BLaER1 (cell line): ENCODE data around the gene MEMO1.
"Not testable (repeated sequence)": the region's sequence is repeated elsewhere in the genome, so short reads cannot be mapped to it uniquely, and the experiment has no call there.

Experiments
- H3K27ac ChIP-seq: shearing (Covaris generic); formaldehyde crosslinking; 2 replicates; pipeline ENCODE4 v1.8.1; 2022
- H3K27me3 ChIP-seq: shearing (Covaris generic); formaldehyde crosslinking; 2 replicates; pipeline ENCODE4 v1.8.1; 2022
- H3K36me3 ChIP-seq: shearing (Covaris generic); formaldehyde crosslinking; 2 replicates; pipeline ENCODE4 v1.8.1; 2022
- H3K4me1 ChIP-seq: shearing (Covaris generic); formaldehyde crosslinking; 2 replicates; pipeline ENCODE4 v1.8.1; 2022
- H3K4me2 ChIP-seq: shearing (Covaris generic); formaldehyde crosslinking; 2 replicates; pipeline ENCODE4 v1.8.1; 2022
- H3K4me3 ChIP-seq: shearing (Covaris generic); formaldehyde crosslinking; 2 replicates; pipeline ENCODE4 v1.8.1; 2022
- H3K9ac ChIP-seq: shearing (Covaris generic); formaldehyde crosslinking; 2 replicates; pipeline ENCODE4 v1.8.1; 2022
- H3K9me3 ChIP-seq: shearing (Covaris generic); formaldehyde crosslinking; 2 replicates; pipeline ENCODE4 v1.8.1; 2022
- H4K20me1 ChIP-seq: shearing (Covaris generic); formaldehyde crosslinking; 2 replicates; pipeline ENCODE4 v1.8.1; 2022
- Cebpa-rat ChIP-seq: shearing (Covaris generic); IDR thresholded peaks from 2 replicates; pipeline ENCODE4 v1.8.1; 2022

The MEMO1 gene

GRCh38 chr2:32012872-32013271, 2.1 kb upstream of the MEMO1 start:
- Histone ChIP-seq H3K4me3 (no peak overlapping the region), H3K4me2 (no peak overlapping the region), H3K27ac (no peak overlapping the region), H3K4me1 (peaks cover 17% of the 10 kb centered on the region), H3K27me3 (no peaks in the 10 kb centered on the region), H3K36me3 (peaks cover 16% of the 10 kb centered on the region; the same call in 1 of the 2 replicates), H4K20me1 (peaks cover 20% of the 10 kb centered on the region), H3K9me3 (no peaks in the 10 kb centered on the region), H3K9ac (no peak overlapping the region)
- no peak for TF ChIP-seq Cebpa-rat

DNA sequence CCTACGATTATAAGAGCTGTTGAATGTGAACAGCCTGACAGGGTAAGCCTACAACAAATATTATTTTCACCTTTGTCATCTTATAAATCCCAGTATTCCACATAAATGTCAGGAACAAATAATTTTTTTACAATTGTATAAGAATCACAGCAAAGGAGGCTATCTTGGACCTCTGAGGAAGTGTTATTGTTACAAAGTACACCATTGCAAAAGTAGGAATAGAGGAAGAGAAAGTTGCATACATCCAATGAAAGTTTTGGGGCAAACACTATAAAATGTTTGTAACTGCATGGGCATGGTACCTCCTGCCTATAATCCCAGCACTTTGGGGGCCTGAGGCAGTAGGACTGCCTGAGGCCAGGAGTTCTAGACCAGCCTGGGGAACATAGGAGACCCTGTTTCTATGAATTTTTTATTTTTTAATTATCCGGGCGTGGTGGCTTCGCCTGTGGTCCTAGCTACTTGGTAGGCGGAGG, 715 bp upstream of the MEMO1 start:
- Histone ChIP-seq H3K36me3 (peaks cover 7% of the 10 kb centered on the region; the same call in 1 of the 2 replicates), H3K9ac (peak overlapping the region; percentile 84), H3K4me3 (peak overlapping the region; percentile 100), H3K4me1 (peaks cover 29% of the 10 kb centered on the region), H3K27ac (peak overlapping the region; percentile 94), H3K4me2 (peak overlapping the region; percentile 81), H3K27me3 (no peaks in the 10 kb centered on the region), H3K9me3 (no peaks in the 10 kb centered on the region), H4K20me1 (peaks cover 34% of the 10 kb centered on the region)
- no peak for TF ChIP-seq Cebpa-rat

- H3K9me3 ChIP-seq, H3K4me2 ChIP-seq, H3K27me3 ChIP-seq, H3K36me3 ChIP-seq: not testable (repeated sequence)
- H3K4me3 ChIP-seq: peak overlapping the region; percentile 100
- H3K9ac ChIP-seq: peak overlapping the region; percentile 98
- H3K4me1 ChIP-seq: peaks cover 29% of the 10 kb centered on the region
- peaks cover 46% of the 10 kb centered on the region for H4K20me1 ChIP-seq
- peak overlapping the region; percentile 96 for H3K27ac ChIP-seq
These were observed 533 bp downstream of the MEMO1 start for GRCh38 chr2:32010280-32010669.

DNA sequence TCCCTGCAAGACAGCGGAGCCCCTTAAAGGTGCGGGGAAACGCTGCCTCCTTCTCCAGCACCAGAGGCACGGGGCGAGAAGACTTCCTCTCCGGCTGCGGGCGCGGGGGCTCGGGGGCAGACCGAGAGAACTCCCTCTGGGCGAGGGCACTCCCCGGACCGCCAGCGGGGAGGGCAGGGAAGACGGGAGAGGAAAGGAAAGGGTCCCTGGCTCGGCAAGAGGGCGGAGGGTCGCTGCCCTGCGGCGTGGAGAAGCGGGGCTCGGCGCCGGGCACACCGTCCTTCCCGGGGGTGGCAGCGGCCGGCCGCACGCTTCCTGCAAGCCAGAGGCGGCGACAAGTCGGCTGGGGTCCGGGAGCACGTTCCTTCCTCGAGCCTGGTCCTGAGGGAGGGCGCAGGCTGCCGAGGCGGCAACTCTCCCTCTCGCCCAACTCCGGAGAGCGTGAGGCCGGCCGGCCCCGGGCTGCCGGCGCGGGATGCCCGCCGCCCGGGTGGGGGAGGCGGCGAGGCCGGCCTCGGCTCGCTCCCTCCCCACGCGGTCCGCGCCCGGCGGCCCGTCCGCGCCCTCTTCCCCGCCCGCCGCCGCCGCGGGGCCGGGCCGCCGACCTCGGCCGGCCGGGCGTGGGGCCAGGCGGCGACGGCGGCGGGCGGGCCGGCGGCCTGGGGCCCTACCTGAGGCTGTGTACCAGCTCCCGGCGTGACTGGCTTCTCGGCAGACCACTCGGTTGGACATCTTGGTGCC, 1.1 kb downstream of the MEMO1 start:
- Histone ChIP-seq H3K4me1 (peaks cover 29% of the 10 kb centered on the region), H3K9me3 (no peaks in the 10 kb centered on the region), H3K27me3 (no peaks in the 10 kb centered on the region), H3K4me3 (peak overlapping the region; percentile 100), H4K20me1 (peaks cover 52% of the 10 kb centered on the region), H3K36me3 (no peaks in the 10 kb centered on the region), H3K4me2 (peak overlapping the region; percentile 78), H3K9ac (peak overlapping the region; percentile 98), H3K27ac (peak overlapping the region; percentile 96)
- TF ChIP-seq Cebpa-rat: no peak

DNA sequence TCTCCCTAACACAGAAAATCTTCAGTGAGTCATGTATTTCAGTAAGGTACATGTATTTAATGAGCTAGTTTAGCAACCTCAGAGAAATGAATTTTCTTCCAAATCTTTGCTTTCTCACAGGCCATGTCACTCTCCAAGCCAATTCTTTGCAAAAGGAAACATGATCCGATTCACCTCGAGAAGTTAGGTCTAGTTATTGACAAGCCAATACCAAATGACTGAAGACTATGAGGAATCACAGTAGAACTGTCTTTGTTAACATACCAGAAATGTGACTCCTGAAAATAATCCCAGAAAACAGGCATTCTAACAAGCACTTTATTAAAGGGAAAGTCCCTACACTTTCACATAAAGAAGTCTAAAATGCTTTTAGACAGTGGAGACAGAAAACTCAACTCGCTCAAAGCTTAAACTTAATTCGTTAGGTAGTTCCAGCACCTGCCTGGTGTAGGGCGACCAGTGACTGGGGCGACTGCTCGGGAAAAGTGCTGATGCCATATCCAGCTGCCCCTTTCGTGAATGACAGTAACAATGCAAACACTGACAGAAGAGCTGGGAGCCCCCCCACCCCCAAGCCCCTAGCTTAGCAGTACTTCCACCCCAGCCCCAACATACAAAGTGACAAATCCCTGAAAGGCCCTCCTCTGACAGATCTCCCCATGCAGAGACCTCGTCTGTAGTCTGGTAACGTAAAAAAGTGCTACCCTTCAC, 1.8 kb downstream of the MEMO1 start:
- Histone ChIP-seq H3K9ac (peak overlapping the region; percentile 98), H3K4me1 (peaks cover 29% of the 10 kb centered on the region), H3K36me3 (no peaks in the 10 kb centered on the region), H3K4me3 (peak overlapping the region; percentile 100), H4K20me1 (peaks cover 59% of the 10 kb centered on the region), H3K27me3 (no peaks in the 10 kb centered on the region), H3K27ac (peak overlapping the region; percentile 96), H3K4me2 (peak overlapping the region; percentile 78), H3K9me3 (no peaks in the 10 kb centered on the region)
- no peak for TF ChIP-seq Cebpa-rat

DNA sequence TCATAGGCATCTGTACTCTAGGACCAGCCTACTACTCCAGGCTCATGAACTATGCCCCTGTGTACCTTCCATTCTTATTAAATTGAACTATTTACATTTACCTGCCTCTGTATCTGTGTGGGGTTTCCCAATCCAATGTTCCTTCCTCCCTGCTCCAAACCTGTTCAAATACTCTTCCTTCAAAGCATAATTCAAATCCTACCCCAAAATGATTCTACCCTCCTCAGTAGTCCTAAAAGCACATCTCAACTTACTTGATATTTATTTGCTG, 3.8 kb downstream of the MEMO1 start:
- Histone ChIP-seq H3K4me2 (peak overlapping the region; percentile 78), H3K9me3 (no peaks in the 10 kb centered on the region), H3K27ac (no peak overlapping the region), H3K9ac (no peak overlapping the region), H3K4me3 (no peak overlapping the region), H3K36me3 (no peaks in the 10 kb centered on the region), H3K4me1 (peaks cover 28% of the 10 kb centered on the region), H4K20me1 (peaks cover 77% of the 10 kb centered on the region), H3K27me3 (no peaks in the 10 kb centered on the region)
- TF ChIP-seq Cebpa-rat: no peak

- H3K36me3 ChIP-seq: peaks cover 6% of the 10 kb centered on the region
- H3K27me3 ChIP-seq: no peaks in the 10 kb centered on the region
- H3K9me3 ChIP-seq: peaks cover 2% of the 10 kb centered on the region; the same call in 1 of the 2 replicates
- H3K9ac ChIP-seq: no peak overlapping the region
- no peak overlapping the region for H3K4me3 ChIP-seq
- no peak for TF ChIP-seq Cebpa-rat
- peaks cover 19% of the 10 kb centered on the region for H3K4me1 ChIP-seq
- H3K4me2 ChIP-seq: no peak overlapping the region
- no peak overlapping the region for H3K27ac ChIP-seq
- peaks cover 92% of the 10 kb centered on the region for H4K20me1 ChIP-seq
These were observed 5.3 kb downstream of the MEMO1 start for GRCh38 chr2:32005371-32005976.

DNA sequence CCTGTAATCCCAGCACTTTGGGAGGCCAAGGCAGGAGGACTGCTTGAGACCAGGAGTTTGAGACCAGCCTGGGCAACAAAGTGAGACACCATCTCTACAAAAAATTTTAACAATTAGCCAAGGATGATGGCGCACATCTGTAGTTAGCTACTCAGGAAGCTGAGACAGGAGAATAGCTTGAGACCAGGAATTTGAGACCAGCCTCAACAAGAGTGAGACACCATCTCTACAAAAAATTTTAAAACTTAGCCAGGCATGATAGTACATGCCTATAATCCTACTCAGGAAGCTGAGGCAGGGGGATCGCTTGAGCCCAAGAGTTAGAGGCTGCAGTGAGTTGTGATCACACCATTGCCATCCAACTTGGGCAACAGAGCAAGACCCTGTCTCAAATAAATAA, 7.0 kb downstream of the MEMO1 start:
- peaks cover 2% of the 10 kb centered on the region; the same call in 1 of the 2 replicates for H3K9me3 ChIP-seq
- no peak overlapping the region for H3K4me3 ChIP-seq
- peaks cover 98% of the 10 kb centered on the region for H4K20me1 ChIP-seq
- no peak overlapping the region for H3K4me2 ChIP-seq
- H3K9ac ChIP-seq: no peak overlapping the region
- peaks cover 16% of the 10 kb centered on the region for H3K36me3 ChIP-seq
- no peak overlapping the region for H3K27ac ChIP-seq
- TF ChIP-seq Cebpa-rat: no peak
- no peaks in the 10 kb centered on the region for H3K27me3 ChIP-seq
- peaks cover 33% of the 10 kb centered on the region for H3K4me1 ChIP-seq

GRCh38 chr2:32002406-32002805, 8.4 kb downstream of the MEMO1 start:
- H4K20me1 ChIP-seq: peaks cover 98% of the 10 kb centered on the region
- TF ChIP-seq Cebpa-rat: no peak
- no peaks in the 10 kb centered on the region for H3K27me3 ChIP-seq

GRCh38 chr2:31999438-31999837, 11.4 kb downstream of the MEMO1 start:
- Histone ChIP-seq H3K4me1 (peaks cover 42% of the 10 kb centered on the region), H3K27me3 (no peaks in the 10 kb centered on the region), H3K36me3 (peaks cover 16% of the 10 kb centered on the region), H3K4me2 (no peak overlapping the region), H3K27ac (no peak overlapping the region), H3K9me3 (peaks cover 2% of the 10 kb centered on the region; the same call in 1 of the 2 replicates), H3K4me3 (no peak overlapping the region), H4K20me1 (peaks cover 97% of the 10 kb centered on the region), H3K9ac (no peak overlapping the region)
- TF ChIP-seq Cebpa-rat: no peak

More at GRCh38 chr2:32002406-32002805, 8.4 kb downstream of the MEMO1 start:
- H3K4me2 ChIP-seq: no peak overlapping the region
- peaks cover 2% of the 10 kb centered on the region; the same call in 1 of the 2 replicates for H3K9me3 ChIP-seq
- H3K4me1 ChIP-seq: peaks cover 36% of the 10 kb centered on the region
- peaks cover 16% of the 10 kb centered on the region for H3K36me3 ChIP-seq
- no peak overlapping the region for H3K27ac ChIP-seq
- no peak overlapping the region for H3K4me3 ChIP-seq
- H3K9ac ChIP-seq: no peak overlapping the region
